Activated CD4-positive, alpha-beta T cell treated with anti-CD3 and anti-CD28 coated beads, Interleukin-2, amount 10 ng/mL, durations not matched to agents 24 days and 14 days (primary cell): ENCODE data around the gene MINDY3. TPM values are rescaled to one million over a fixed set of nuclear protein-coding genes. Genes with fewer than 3 reads are reported as not detected.
A peak's percentile ranks its signal among the peaks of the same experiment; 100 is the strongest.
"Not testable (repeated sequence)": the region's sequence is repeated elsewhere in the genome, so short reads cannot be mapped to it uniquely, and the experiment has no call there.

Source experiments
- DNase-seq: peaks from one replicate; pipeline ENCODE4 v3.0.0; 2022
- H3K27ac Mint-ChIP-seq: one replicate; pipeline ENCODE4 v1.8.0; 2022; ENCODE audit warnings: mild to moderate bottlenecking, mixed read lengths
- H3K27me3 Mint-ChIP-seq: one replicate; pipeline ENCODE4 v1.8.0; 2022; ENCODE audit warnings: mixed read lengths
- H3K36me3 Mint-ChIP-seq: one replicate; pipeline ENCODE4 v1.8.0; 2022; ENCODE audit warnings: low read depth, mild to moderate bottlenecking, mixed read lengths
- H3K4me1 Mint-ChIP-seq: one replicate; pipeline ENCODE4 v1.8.0; 2021; ENCODE audit warnings: mixed read lengths
- H3K4me3 Mint-ChIP-seq: one replicate; pipeline ENCODE4 v1.8.0; 2022; ENCODE audit warnings: mild to moderate bottlenecking, moderate library complexity, mixed read lengths
- H3K9me3 Mint-ChIP-seq: one replicate; pipeline ENCODE4 v1.8.0; 2021; ENCODE audit warnings: mixed read lengths
- intact Hi-C: fragments of 100-400 bp; cut with micrococcal nuclease; formaldehyde crosslinking; loops from one replicate; pipeline ENCODE4 v1.15.1; 2023
- total RNA-seq: library from RNA; stranded (reverse); gene quantifications from 2 replicates; pipeline ENCODE4 v1.2.3, GENCODE V29; 2022

MINDY3 gene
- total RNA-seq, result 16.3 and 20.1 TPM in 2 replicates

DNA sequence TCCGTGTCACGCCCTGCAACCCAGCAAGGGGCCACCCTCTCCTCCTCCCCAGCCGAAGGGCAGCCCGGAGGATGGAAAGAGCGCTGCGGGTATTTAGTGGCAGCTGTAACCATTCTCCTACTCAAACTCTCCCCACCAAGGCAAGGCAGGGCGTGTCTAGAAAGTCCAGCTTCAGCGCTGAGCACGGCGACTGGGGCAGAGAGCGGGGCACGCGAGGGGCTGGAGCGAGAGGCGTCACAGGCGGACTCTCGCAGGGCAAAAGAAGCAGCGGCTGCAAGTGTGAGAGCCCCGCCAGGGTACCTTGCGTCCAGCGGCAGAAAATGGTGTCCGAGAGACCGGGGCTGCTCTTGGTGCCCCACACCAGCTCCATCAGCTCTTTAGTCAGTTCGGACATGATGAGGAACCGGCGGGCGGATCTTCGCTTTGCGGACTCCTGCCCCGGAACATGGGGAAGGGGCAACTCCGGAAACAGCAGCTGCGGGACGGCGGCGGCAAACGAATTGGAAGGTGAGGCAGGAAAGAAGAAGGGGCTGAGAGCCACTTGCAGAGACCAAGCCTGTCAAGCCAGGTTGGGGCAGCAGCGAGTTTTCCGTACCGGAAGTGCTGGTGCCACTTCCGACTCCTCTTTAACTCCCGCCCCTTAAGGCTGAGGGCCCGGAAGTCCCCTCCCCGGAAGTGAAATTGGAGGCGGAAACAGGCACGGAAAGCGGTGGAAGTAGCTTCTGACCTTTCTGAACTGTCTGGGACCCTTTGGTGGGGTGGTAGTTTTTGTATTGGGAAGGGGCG lies at the start of gene MINDY3:
Gene MINDY3, minus strand, starts transcription at position 602 of the 786 bp plus-strand sequence. Its CDS starts 208 bp downstream, at position 394.
- peaks cover 12% of the 10 kb centered on the region for H3K36me3 Mint-ChIP-seq
- DNase-seq, result peak; percentile 93
- no peaks in the 10 kb centered on the region for H3K9me3 Mint-ChIP-seq

DNA sequence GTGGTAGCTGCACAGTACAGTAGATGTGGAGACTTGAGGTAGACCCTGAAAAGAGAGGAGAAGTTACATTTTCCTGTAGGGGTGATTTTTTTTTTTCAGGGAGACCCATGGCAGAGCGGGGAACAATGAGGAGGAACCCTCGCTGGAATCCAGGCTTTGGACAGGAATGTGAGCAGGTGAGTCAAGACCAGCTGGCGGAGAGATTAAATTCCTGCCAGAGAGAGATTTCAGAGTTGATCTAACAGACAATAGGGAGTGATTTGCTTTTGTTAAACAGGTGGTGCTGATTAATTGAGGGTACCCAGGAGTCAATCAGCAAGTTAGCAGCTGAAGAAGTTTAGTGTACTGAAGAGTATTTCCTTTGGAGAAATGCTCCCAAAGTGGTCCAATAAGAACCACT lies 41.6 kb upstream of the MINDY3 start:
- H3K9me3 Mint-ChIP-seq, result no peaks in the 10 kb centered on the region
- no peaks in the 10 kb centered on the region for H3K4me1 Mint-ChIP-seq
- H3K36me3 Mint-ChIP-seq, result no peaks in the 10 kb centered on the region
- DNase-seq, result no peak
- intact Hi-C loops, result loop anchor here (1.0 to 10.0 kb wide), 3 partner anchors 643 to 907 kb away; no protein-coding TSS in a partner anchor
- H3K27me3 Mint-ChIP-seq, result peaks cover 14% of the 10 kb centered on the region
- no peak overlapping the region for H3K27ac Mint-ChIP-seq
- H3K4me3 Mint-ChIP-seq, result no peak overlapping the region

More for the DNA sequence above, at the start of gene MINDY3:
- H3K4me3 Mint-ChIP-seq, result peak within 1 kb of the TSS; percentile 92
- peaks cover 15% of the 10 kb centered on the region for H3K27me3 Mint-ChIP-seq
- peak within 1 kb of the TSS; percentile 93 for H3K27ac Mint-ChIP-seq
- H3K4me1 Mint-ChIP-seq, result peaks cover 25% of the 10 kb centered on the region
- intact Hi-C loops, result loop anchor here (1.0 to 5.0 kb wide), 2 partner anchors 577 to 957 kb away; partner anchors contain the start of genes PTER and RSU1

DNA sequence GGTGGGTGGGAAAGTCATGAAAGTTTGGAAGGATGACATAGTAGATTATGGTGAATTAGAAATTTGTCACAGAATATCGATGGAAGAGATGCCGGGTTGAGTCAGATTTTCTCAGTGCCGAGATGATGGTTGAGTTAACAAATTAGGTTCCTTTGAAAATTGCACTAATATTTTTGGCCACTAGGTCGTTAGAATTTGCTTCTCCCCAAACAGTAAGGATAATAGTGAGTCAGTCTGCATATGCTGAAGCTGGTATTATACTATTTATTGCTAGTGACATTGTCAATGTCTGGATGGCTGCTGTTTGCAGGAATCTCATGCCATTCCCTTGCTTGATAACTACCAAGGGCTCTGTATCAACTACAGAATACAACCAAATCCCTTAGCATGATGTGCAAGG lies 37.7 kb upstream of the MINDY3 start:
- H3K27ac Mint-ChIP-seq, result no peak overlapping the region
- no peak for DNase-seq
- no peaks in the 10 kb centered on the region for H3K4me1 Mint-ChIP-seq
- no peaks in the 10 kb centered on the region for H3K9me3 Mint-ChIP-seq
- intact Hi-C loops, result no loop called here
- H3K27me3 Mint-ChIP-seq, result peaks cover 14% of the 10 kb centered on the region
- H3K36me3 Mint-ChIP-seq, result no peaks in the 10 kb centered on the region
- no peak overlapping the region for H3K4me3 Mint-ChIP-seq

DNA sequence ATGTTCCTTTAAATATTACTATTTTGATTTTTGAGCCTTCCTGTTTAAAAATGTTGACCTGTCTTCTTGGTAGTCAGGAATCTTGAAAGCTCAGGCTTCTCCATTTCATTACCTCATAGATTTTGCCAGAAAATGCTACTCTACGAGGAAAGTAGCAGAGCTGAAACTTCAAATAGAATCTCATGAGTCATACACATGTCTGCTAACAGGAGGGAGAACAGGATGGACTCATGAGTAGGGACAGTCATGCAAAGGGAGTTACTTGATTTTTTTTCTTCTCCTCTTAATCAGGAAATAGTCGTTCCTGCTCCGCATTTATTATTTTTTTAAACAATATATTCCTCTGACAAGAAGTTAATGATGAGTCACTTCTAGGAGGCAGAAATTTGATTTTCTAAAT lies 37.0 kb upstream of the MINDY3 start:
- intact Hi-C loops, result no loop called here

DNA sequence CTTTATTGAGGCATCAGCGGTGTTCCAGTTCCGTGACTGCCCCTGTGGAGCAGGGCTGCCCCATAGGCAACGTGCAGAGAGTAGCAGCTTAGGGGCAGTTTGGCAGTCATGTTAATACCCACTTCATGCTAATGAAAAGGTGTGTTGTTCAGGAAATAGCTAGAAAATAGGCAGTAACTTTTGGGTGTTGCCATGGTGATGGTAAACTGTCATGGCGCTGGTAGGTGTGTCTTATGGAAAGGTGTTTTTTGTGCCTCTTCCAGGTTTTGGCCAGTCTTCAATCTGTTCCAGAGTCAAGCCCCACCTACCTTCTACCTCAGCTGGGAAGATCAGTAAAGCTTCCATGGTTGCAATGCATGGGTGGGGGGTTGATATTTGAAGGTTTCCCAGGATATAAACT lies 36.3 kb upstream of the MINDY3 start:
- H3K27ac Mint-ChIP-seq, result no peak overlapping the region
- peaks cover 15% of the 10 kb centered on the region for H3K27me3 Mint-ChIP-seq

More for the DNA sequence above, 37.0 kb upstream of the MINDY3 start:
- H3K4me3 Mint-ChIP-seq, result no peak overlapping the region
- no peaks in the 10 kb centered on the region for H3K4me1 Mint-ChIP-seq
- H3K27ac Mint-ChIP-seq, result no peak overlapping the region
- H3K27me3 Mint-ChIP-seq, result peaks cover 17% of the 10 kb centered on the region
- H3K36me3 Mint-ChIP-seq, result no peaks in the 10 kb centered on the region
- DNase-seq, result no peak
- H3K9me3 Mint-ChIP-seq, result no peaks in the 10 kb centered on the region

DNA sequence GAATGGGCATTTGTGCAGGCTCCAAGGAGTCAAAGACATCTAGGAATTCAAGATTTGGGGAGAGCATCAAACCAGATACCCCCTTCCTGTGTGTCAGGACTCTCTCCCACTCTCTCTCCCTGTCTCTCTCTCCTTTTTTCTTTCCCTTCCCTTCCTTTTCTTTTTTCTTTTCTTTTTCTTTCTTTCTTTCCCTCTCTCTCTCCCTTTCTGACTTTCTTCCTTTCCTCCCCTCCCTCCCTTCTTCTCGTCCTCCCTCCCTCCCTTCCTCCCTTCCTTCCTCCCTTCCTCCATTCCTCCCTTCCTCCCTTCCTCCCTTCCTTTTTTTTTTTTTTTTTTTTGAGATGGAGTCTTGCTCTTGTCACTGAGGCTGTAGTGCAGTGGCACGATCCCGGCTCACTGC lies 24.1 kb upstream of the MINDY3 start:
- no peak overlapping the region for H3K4me3 Mint-ChIP-seq
- peaks cover 13% of the 10 kb centered on the region for H3K27me3 Mint-ChIP-seq
- H3K4me1 Mint-ChIP-seq, result no peaks in the 10 kb centered on the region
- no peak for DNase-seq
- no peak overlapping the region for H3K27ac Mint-ChIP-seq
- intact Hi-C loops, result no loop called here
- H3K9me3 Mint-ChIP-seq, result no peaks in the 10 kb centered on the region
- H3K36me3 Mint-ChIP-seq, result no peaks in the 10 kb centered on the region

More for the DNA sequence above, 36.3 kb upstream of the MINDY3 start:
- Mint-ChIP-seq H3K4me1 (no peaks in the 10 kb centered on the region), H3K4me3 (no peak overlapping the region), H3K36me3 (no peaks in the 10 kb centered on the region), H3K9me3 (no peaks in the 10 kb centered on the region)
- intact Hi-C loops, result no loop called here
- DNase-seq, result peak; percentile 35

DNA sequence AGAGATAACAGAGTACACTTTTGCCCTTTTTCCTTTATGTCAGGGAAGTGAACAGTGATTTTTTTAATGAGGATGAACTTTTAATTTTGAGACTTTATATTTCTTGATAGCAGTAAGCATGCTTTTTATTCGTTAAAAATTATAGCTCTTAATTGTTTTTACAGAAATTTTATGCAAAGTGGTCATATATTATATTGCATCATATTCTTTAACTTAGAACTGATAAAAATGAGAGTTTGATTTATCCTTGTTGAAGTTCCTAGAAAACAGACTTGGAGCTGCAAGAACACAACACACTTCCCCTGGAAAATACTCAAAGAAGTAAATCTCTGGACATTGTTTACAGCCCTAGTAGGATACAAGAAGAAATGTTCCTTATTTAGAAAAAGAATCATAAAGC lies 21.2 kb upstream of the MINDY3 start:
- Mint-ChIP-seq H3K4me1 (no peaks in the 10 kb centered on the region), H3K36me3 (no peaks in the 10 kb centered on the region), H3K27me3 (peaks cover 13% of the 10 kb centered on the region), H3K9me3 (no peaks in the 10 kb centered on the region), H3K27ac (no peak overlapping the region), H3K4me3 (no peak overlapping the region)
- intact Hi-C loops, result no loop called here
- no peak for DNase-seq

DNA sequence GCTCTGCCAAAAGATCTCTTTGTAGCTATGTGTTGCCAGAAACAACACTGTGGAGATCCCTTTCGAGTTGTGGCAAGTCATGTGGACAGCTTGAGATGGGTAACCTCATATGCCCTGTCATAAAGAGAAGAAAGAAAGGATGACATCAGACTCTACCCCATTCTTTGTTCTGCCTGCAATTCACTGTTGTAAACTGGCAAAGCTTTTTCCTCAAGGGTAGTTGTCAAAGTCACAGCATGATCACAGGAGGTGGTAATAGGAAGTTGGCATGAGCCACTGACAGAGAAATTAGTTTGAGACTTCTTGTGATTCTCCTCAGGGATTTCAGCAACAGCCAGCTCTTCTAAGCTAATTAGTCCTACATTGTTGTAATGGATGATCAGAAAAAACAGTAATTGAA lies 19.4 kb upstream of the MINDY3 start:
- peaks cover 27% of the 10 kb centered on the region for H3K27me3 Mint-ChIP-seq
- no peak overlapping the region for H3K4me3 Mint-ChIP-seq
- no peak overlapping the region for H3K27ac Mint-ChIP-seq
- H3K9me3 Mint-ChIP-seq, result no peaks in the 10 kb centered on the region
- intact Hi-C loops, result no loop called here
- no peaks in the 10 kb centered on the region for H3K36me3 Mint-ChIP-seq
- DNase-seq, result no peak
- H3K4me1 Mint-ChIP-seq, result no peaks in the 10 kb centered on the region

DNA sequence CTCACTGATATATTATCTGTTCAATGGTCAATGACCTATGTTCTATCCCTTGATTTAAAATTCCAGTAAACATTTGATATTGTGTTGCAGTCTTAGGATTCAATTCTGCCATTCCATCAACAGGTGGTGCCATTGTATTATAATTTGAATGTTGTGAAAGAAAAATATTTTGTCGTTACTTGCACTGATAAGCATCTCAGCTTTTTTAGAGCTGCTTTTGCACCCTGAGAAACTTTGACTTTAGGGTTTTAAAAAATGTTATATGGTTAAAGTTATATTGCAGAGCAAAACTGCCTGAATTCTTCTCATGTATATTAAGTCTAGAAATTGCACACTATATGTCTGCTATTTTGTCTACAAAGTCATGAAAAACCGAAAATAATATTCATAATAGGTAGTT lies 18.8 kb upstream of the MINDY3 start:
- Mint-ChIP-seq H3K9me3 (no peaks in the 10 kb centered on the region), H3K36me3 (no peaks in the 10 kb centered on the region), H3K27me3 (peaks cover 33% of the 10 kb centered on the region), H3K4me3 (no peak overlapping the region), H3K4me1 (no peaks in the 10 kb centered on the region), H3K27ac (no peak overlapping the region)
- intact Hi-C loops, result no loop called here
- peak; percentile 56 for DNase-seq

DNA sequence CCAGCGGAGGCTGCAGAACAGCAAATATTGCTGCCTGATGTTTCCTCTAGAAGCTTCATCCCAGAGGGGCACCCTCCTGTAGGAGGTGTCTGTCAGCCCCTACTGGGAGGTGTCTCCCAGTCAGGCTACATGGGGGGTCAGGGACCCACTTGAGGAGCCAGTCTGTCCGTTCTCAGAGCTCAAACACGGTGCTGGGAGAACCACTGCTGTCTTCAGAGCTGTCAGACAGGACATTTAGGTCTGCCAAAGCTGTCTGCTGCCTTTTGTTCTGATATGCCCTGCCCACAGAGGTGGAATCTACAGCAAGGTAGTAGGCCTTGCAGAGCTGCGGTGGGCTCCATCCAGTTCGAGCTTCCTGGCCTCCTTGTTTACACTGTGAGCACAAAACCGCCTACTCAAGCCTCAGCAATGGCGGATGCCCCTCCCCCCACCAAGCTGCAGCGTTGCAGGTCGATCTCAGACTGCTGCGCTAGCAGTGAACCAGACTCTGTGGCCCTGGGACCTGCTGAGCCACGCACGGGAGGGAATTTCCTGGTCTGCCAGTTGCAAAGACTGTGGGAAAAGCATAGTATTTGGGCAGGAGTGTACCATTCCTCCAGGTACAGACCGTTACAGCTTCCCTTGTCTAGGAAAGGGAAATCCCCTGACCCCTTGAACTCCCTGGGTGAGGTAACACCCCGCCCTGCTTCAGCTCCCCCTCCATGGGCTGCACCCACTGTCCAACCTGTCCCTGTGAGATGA lies 17.7 kb upstream of the MINDY3 start:
- H3K9me3 Mint-ChIP-seq, result peaks cover 6% of the 10 kb centered on the region
- peak; percentile 52 for DNase-seq
- no peaks in the 10 kb centered on the region for H3K4me1 Mint-ChIP-seq
- H3K27me3 Mint-ChIP-seq, result peaks cover 36% of the 10 kb centered on the region
- no peak overlapping the region for H3K4me3 Mint-ChIP-seq
- no peaks in the 10 kb centered on the region for H3K36me3 Mint-ChIP-seq
- intact Hi-C loops, result no loop called here
- H3K27ac Mint-ChIP-seq, result no peak overlapping the region

DNA sequence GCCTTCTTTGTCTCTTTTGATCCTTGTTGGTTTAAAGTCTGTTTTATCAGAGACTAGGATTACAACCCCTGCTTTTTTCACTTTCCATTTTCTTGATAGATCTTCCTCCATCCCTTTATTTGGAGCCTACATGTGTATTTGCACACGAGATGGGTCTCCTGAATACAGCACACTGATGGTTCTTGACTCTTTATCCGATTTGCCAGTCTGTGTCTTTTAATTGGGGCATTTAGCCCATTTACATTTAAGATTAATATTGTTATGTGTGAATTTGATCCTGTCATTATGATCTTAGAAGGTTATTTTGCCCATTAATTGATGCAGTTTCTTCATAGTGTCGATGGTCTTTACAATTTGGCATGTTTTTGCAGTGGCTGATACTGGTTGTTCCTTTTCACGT lies 16.0 kb upstream of the MINDY3 start:
- H3K27ac Mint-ChIP-seq, H3K4me1 Mint-ChIP-seq, H3K36me3 Mint-ChIP-seq, H3K4me3 Mint-ChIP-seq, intact Hi-C loops, H3K9me3 Mint-ChIP-seq, DNase-seq: not testable (repeated sequence)
- peaks cover 37% of the 10 kb centered on the region for H3K27me3 Mint-ChIP-seq

DNA sequence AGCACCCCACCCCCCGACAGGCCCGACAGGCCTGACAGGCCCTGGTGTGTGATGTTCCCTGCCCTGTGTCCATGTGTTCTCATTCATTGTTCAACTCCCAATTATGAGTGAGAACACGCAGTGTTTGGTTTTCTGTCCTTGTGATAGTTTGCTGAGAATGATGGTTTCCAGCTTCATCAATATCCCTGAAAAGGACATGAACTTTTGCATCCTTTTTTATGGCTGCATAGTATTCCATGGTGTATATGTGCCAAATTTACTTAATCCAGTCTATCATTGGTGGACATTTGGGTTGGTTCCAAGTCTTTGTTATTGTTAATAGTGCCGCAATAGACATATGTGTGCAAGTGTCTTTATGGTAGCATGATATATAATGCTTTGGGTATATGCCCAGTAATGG lies 12.3 kb upstream of the MINDY3 start:
- intact Hi-C loops, H3K4me3 Mint-ChIP-seq, H3K27ac Mint-ChIP-seq, H3K4me1 Mint-ChIP-seq, H3K9me3 Mint-ChIP-seq, H3K36me3 Mint-ChIP-seq: not testable (repeated sequence)
- peaks cover 49% of the 10 kb centered on the region for H3K27me3 Mint-ChIP-seq
- DNase-seq, result peak; percentile 35

DNA sequence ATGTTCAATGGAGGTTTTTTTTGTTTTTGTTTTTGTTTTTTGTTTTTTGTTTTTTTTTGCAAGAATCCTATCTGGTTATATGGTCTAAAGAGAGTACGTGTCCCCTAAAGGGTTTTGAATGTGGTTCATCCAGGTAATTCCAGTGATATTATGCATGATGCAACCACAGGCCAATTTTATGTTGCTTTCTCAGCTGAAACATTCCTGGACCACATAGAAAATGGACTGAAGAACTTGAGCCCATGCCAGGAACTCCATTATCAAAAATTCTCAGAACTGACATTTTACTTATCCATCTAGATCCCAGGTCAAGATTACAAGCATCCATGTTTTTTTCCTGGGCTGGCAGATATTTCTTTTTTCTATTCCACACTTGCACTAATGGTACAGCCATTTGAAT lies 11.5 kb upstream of the MINDY3 start:
- Mint-ChIP-seq H3K27ac (no peak overlapping the region), H3K9me3 (peaks cover 6% of the 10 kb centered on the region), H3K4me1 (no peaks in the 10 kb centered on the region), H3K27me3 (peaks cover 53% of the 10 kb centered on the region), H3K36me3 (no peaks in the 10 kb centered on the region), H3K4me3 (no peak overlapping the region)
- DNase-seq, result peak; percentile 1
- intact Hi-C loops, result no loop called here

DNA sequence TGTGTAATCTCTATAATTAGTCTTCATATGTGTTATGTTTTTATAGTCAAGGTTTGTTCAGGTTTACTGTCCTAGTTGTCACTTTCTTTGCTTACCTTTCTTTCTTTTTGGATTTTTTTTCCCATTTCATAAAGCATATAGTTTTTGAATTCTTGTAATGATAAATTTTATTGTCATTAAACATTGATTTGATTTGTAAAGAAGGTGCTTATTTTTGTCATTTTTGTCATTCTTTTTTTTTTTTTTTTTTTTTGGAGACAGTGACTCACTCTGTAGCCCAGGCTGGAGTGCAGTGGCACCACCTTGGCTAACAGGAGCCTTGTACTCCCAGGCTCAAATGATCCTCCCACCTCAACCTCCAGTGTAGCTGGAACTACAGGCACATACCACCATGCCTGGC lies 9.6 kb upstream of the MINDY3 start:
- Mint-ChIP-seq H3K9me3 (peaks cover 10% of the 10 kb centered on the region), H3K27me3 (peaks cover 54% of the 10 kb centered on the region), H3K4me1 (no peaks in the 10 kb centered on the region), H3K4me3 (no peak overlapping the region), H3K27ac (no peak overlapping the region), H3K36me3 (no peaks in the 10 kb centered on the region)
- DNase-seq, result no peak
- intact Hi-C loops, result no loop called here
